Caco-2 (cell line): ENCODE data around the gene MAGI1. TPM values are rescaled to one million over a fixed set of nuclear protein-coding genes. Genes with fewer than 3 reads are reported as not detected.
A peak's percentile ranks its signal among the peaks of the same experiment; 100 is the strongest.

ENCODE experiments used
- BruUV-seq: library from RNA; stranded (reverse); fragments of 400-500 nt; replicated peaks from 2 replicates; lab custom pipeline; 2021; lab: Mats Ljungman, UMichigan
- CTCF ChIA-PET: fragments of 300-600 bp; sonication (Branson Sonifier 250); formaldehyde crosslinking; loops from one replicate; lab custom pipeline; 2022; ENCODE audit warnings: antibody characterized with exemption; lab: Charles Lee
- POLR2A ChIA-PET: fragments of 300-600 bp; sonication (Branson Sonifier 250); formaldehyde crosslinking; loops from one replicate; lab custom pipeline; 2022; ENCODE audit warnings: antibody characterized with exemption; lab: Charles Lee
- DNase-seq, 2 experiments: peaks; one replicate each; pipeline versions ENCODE4 v3.0.0 to v3.0.0-alpha.2; 2020 to 2022
- H3K27me3 ChIP-seq: replicated peaks from 2 replicates; pipeline ENCODE4 v1.6.0; 2011; ENCODE audit warnings: low read length; ENCODE audit not compliant: control insufficient read depth, insufficient read depth
- H3K36me3 ChIP-seq: 2 replicates; pipeline ENCODE4 v1.5.1; 2011; ENCODE audit warnings: low read length; ENCODE audit not compliant: control insufficient read depth, insufficient read depth
- H3K4me1 ChIP-seq: fragments of 250-450 bp; sonication (Bioruptor Pico); 2 replicates; pipeline ENCODE4 v1.5.1; 2020; ENCODE audit warnings: mild to moderate bottlenecking
- H3K4me3 ChIP-seq: 2 replicates; pipeline ENCODE4 v1.5.1; 2011; ENCODE audit warnings: low read depth, mild to moderate bottlenecking, control low read depth, low read length
- H3K9me3 ChIP-seq: fragments of 250-450 bp; sonication (Bioruptor Pico); 2 replicates; pipeline ENCODE4 v1.5.1; 2020; ENCODE audit warnings: mild to moderate bottlenecking, moderate library complexity
- H3K27ac Mint-ChIP-seq: one replicate; pipeline ENCODE4 v1.8.0; 2022; ENCODE audit warnings: mixed read lengths; ENCODE audit not compliant: unreplicated experiment
- H3K27me3 Mint-ChIP-seq: one replicate; pipeline ENCODE4 v1.8.0; 2022; ENCODE audit warnings: mixed read lengths; ENCODE audit not compliant: insufficient read depth, unreplicated experiment
- H3K36me3 Mint-ChIP-seq: one replicate; pipeline ENCODE4 v1.8.0; 2022; ENCODE audit warnings: mild to moderate bottlenecking, mixed read lengths; ENCODE audit not compliant: insufficient read depth, unreplicated experiment
- H3K4me1 Mint-ChIP-seq: one replicate; pipeline ENCODE4 v1.8.0; 2022; ENCODE audit warnings: low read depth, mixed read lengths; ENCODE audit not compliant: unreplicated experiment
- H3K4me3 Mint-ChIP-seq: one replicate; pipeline ENCODE4 v1.8.0; 2022; ENCODE audit warnings: mild to moderate bottlenecking, moderate library complexity, mixed read lengths; ENCODE audit not compliant: unreplicated experiment
- H3K9me3 Mint-ChIP-seq: one replicate; pipeline ENCODE4 v1.8.0; 2022; ENCODE audit warnings: mixed read lengths; ENCODE audit not compliant: unreplicated experiment
- CTCF ChIP-seq, 2 experiments: fragments of 200-600 bp in 1 of 2; IDR thresholded peaks; 1 replicate in 1 of 2; 2 replicates in 1 of 2; pipeline versions ENCODE4 v1.5.1 to v1.8.0; 2011 to 2022; ENCODE audit warnings: antibody characterized with exemption in 1 of 2, control low read depth in 1 of 2, inconsistent platforms in 1 of 2, low read depth in 1 of 2, low read length in 1 of 2, mild to moderate bottlenecking in 1 of 2, moderate library complexity in 1 of 2; ENCODE audit not compliant: insufficient read depth in 1 of 2, severe bottlenecking in 1 of 2, unreplicated experiment in 1 of 2
- intact Hi-C: fragments of 100-400 bp; cut with micrococcal nuclease; formaldehyde crosslinking; loops from one replicate; pipeline ENCODE4 v1.10.0; 2022; ENCODE audit not compliant: unreplicated experiment
- total RNA-seq: library from RNA; stranded (reverse); gene quantifications from 2 replicates; pipeline ENCODE4 v1.2.3, GENCODE V29; 2022

The MAGI1 gene
- total RNA-seq, 1 experiment from 2014 or later = 64.9 TPM

- no peaks in the 10 kb centered on the region for H3K27me3 Mint-ChIP-seq
- no peak overlapping the region for H3K27ac Mint-ChIP-seq
- Histone ChIP-seq H3K4me1 (no peaks in the 10 kb centered on the region; the same call in 1 of the 2 replicates), H3K27me3 (no peaks in the 10 kb centered on the region), H3K9me3 (no peaks in the 10 kb centered on the region), H3K36me3 (no peaks in the 10 kb centered on the region), H3K4me3 (no peak overlapping the region)
- H3K9me3 Mint-ChIP-seq = no peaks in the 10 kb centered on the region
- no peaks in the 10 kb centered on the region for H3K4me1 Mint-ChIP-seq
- ChIA-PET POLR2A (no interaction called here), CTCF (interaction anchor here (1.7 kb wide), 1 partner anchor 235 kb away, joined by 8 read pairs; no protein-coding TSS in a partner anchor)
- no TSS peak for BruUV-seq
- no peak overlapping the region for H3K4me3 Mint-ChIP-seq
- TF ChIP-seq CTCF (IDR thresholded peaks at IDR 0.05; ENCODE audit: insufficient read depth in 1 of 2, low read depth in 1 of 2, low read length in 1 of 2, severe bottlenecking in 1 of 2, unreplicated experiment in 1 of 2) = no peak
- intact Hi-C loops = no loop called here
- no peaks in the 10 kb centered on the region for H3K36me3 Mint-ChIP-seq
- no peak for DNase-seq
Observed at GRCh38 chr3:65674226-65674625, 364.5 kb downstream of the MAGI1 start.

GRCh38 chr3:65672871-65673815 lies 365.6 kb downstream of the MAGI1 start:
- intact Hi-C loops = loop anchor here (1.0 kb wide), 2 partner anchors 104 to 234 kb away; no protein-coding TSS in a partner anchor

More at GRCh38 chr3:65672871-65673815, 365.6 kb downstream of the MAGI1 start:
- Mint-ChIP-seq H3K4me1 (no peaks in the 10 kb centered on the region), H3K9me3 (no peaks in the 10 kb centered on the region), H3K27ac (no peak overlapping the region), H3K4me3 (no peak overlapping the region), H3K36me3 (no peaks in the 10 kb centered on the region), H3K27me3 (no peaks in the 10 kb centered on the region)
- peak; percentile 38 to 57 for DNase-seq
- no peaks in the 10 kb centered on the region for H3K9me3 ChIP-seq
- CTCF ChIA-PET = interaction anchor here (1.7 kb wide), 1 partner anchor 234 kb away, joined by 8 read pairs; no protein-coding TSS in a partner anchor
- H3K27me3 ChIP-seq = no peaks in the 10 kb centered on the region
- peak; percentile 65 to 66 for TF ChIP-seq CTCF (IDR thresholded peaks at IDR 0.05; ENCODE audit: insufficient read depth in 1 of 2, low read depth in 1 of 2, low read length in 1 of 2, severe bottlenecking in 1 of 2, unreplicated experiment in 1 of 2)
- no peaks in the 10 kb centered on the region; the same call in 1 of the 2 replicates for H3K4me1 ChIP-seq
- no TSS peak for BruUV-seq
- H3K36me3 ChIP-seq = no peaks in the 10 kb centered on the region
- no peak overlapping the region for H3K4me3 ChIP-seq
- POLR2A ChIA-PET = no interaction called here
